ENCODE results near the gene KLF11. TPM values are rescaled to one million over a fixed set of nuclear protein-coding genes. Genes with fewer than 3 reads are reported as not detected.

The KLF11 gene
- polyA plus RNA-seq, 1 of the 3 experiments (the other 2 are of a cell fraction): 9.5 TPM

DNA sequence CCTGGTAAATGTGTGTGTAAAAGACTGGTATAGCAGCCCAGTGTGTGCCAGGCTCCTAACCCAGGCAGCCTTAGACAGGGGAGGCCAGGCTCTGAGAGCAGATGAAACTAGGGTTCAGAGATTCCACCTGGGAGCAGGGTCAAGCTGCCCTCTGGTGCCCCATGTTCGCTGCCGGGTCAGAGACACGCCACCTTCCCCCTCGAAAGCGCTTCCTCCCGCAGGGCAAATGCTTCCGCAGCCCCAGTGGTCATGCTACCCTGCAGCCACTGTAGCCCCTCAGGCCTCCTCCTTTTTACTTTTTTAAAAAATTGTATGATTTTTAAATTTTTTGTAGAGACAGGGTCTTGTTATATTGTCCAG is 10.6 kb upstream of the KLF11 start:
- no peak overlapping the region for H3K4me2 ChIP-seq
- H3K9ac ChIP-seq: no peak overlapping the region
- H3K36me3 ChIP-seq (replicated peaks in 1 of 2; ENCODE audit: control insufficient read depth in 1 of 2, insufficient read depth in 2 of 2, low read length in 1 of 2): no peaks in the 10 kb centered on the region
- H3K9me2 ChIP-seq: no peaks in the 10 kb centered on the region
- WGBS (ENCODE audit: low lambda C conversion rate): 94% methylated on average over 7 of the region's 7 CpGs
- no peaks in the 10 kb centered on the region for H4K20me1 ChIP-seq (ENCODE audit: insufficient read depth)
- no peak overlapping the region for H3K27ac ChIP-seq (ENCODE audit: low read depth in 2 of 2, low read length in 1 of 2)
- H3F3A ChIP-seq (replicated peaks; ENCODE audit: insufficient read depth): peaks cover 8% of the 10 kb centered on the region
- TF ChIP-seq CHD2 (IDR thresholded peaks at IDR 0.05; ENCODE audit: low read length, partially characterized antibody) (no peak), MEF2A (IDR thresholded peaks at IDR 0.05; ENCODE audit: borderline replicate concordance, low read depth) (no peak), TAF1 (IDR thresholded peaks at IDR 0.05; ENCODE audit: borderline replicate concordance, low read depth, low read length) (no peak), FOXJ3 (CRISPR knock-in tag; IDR thresholded peaks at IDR 0.05) (no peak), POLR2AphosphoS5 (IDR thresholded peaks at IDR 0.05; ENCODE audit: low read depth, low read length) (no peak), EZH2phosphoT487 (IDR thresholded peaks at IDR 0.05; ENCODE audit: borderline replicate concordance, low read depth) (no peak), EP300 (IDR thresholded peaks at IDR 0.05; ENCODE audit: borderline replicate concordance in 1 of 2, low read depth in 1 of 2, low read length in 1 of 2) (no peak), FOSL2 (IDR thresholded peaks at IDR 0.05; ENCODE audit: borderline replicate concordance, low read depth) (no peak), NFIC (IDR thresholded peaks at IDR 0.05; ENCODE audit: borderline replicate concordance) (no peak), GATA2 (CRISPR knock-in tag; IDR thresholded peaks at IDR 0.05) (no peak), TEAD4 (IDR thresholded peaks at IDR 0.05; ENCODE audit: borderline replicate concordance, insufficient read depth) (no peak)
- TF ChIP-seq, protein P1, sequence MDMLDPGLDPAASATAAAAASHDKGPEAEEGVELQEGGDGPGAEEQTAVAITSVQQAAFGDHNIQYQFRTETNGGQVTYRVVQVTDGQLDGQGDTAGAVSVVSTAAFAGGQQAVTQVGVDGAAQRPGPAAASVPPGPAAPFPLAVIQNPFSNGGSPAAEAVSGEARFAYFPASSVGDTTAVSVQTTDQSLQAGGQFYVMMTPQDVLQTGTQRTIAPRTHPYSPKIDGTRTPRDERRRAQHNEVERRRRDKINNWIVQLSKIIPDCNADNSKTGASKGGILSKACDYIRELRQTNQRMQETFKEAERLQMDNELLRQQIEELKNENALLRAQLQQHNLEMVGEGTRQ (IDR thresholded peaks at IDR 0.05; ENCODE audit: borderline replicate concordance, low read depth, low read length): no peak
- TF ChIP-seq, protein P2, sequence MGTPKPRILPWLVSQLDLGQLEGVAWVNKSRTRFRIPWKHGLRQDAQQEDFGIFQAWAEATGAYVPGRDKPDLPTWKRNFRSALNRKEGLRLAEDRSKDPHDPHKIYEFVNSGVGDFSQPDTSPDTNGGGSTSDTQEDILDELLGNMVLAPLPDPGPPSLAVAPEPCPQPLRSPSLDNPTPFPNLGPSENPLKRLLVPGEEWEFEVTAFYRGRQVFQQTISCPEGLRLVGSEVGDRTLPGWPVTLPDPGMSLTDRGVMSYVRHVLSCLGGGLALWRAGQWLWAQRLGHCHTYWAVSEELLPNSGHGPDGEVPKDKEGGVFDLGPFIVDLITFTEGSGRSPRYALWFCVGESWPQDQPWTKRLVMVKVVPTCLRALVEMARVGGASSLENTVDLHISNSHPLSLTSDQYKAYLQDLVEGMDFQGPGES (IDR thresholded peaks at IDR 0.05; ENCODE audit: low read depth, low read length): no peak
- TF ChIP-seq, protein P3, sequence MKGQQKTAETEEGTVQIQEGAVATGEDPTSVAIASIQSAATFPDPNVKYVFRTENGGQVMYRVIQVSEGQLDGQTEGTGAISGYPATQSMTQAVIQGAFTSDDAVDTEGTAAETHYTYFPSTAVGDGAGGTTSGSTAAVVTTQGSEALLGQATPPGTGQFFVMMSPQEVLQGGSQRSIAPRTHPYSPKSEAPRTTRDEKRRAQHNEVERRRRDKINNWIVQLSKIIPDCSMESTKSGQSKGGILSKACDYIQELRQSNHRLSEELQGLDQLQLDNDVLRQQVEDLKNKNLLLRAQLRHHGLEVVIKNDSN (IDR thresholded peaks at IDR 0.05; ENCODE audit: borderline replicate concordance, low read depth): no peak
- H3K9me3 ChIP-seq: no peaks in the 10 kb centered on the region
- H2AFZ ChIP-seq (ENCODE audit: low read depth): no peak overlapping the region
- no peaks in the 10 kb centered on the region for H3K79me2 ChIP-seq (ENCODE audit: insufficient read depth)
- no peak for DNase-seq
- H3K4me3 ChIP-seq (ENCODE audit: low read depth in 2 of 2, low read length in 1 of 2): no peak overlapping the region
- ChIA-PET CTCF (interaction anchor here (1.0 to 7.0 kb wide), 5 partner anchors 9 to 233 kb away, joined by 3 to 76 read pairs (median 6); no protein-coding TSS in a partner anchor), POLR2A (no interaction called here)
- H3K4me1 ChIP-seq (ENCODE audit: control insufficient read depth in 1 of 2, insufficient read depth in 2 of 2, low read depth in 1 of 2, low read length in 1 of 2): peaks cover 8 to 34% of the 10 kb centered on the region in 2 experiments; a peak in 2 of 4 replicates
- H3K27me3 ChIP-seq (ENCODE audit: insufficient read depth): no peaks in the 10 kb centered on the region
